ENCODE measurements around the gene ZNF90.
"Not testable (repeated sequence)": the region's sequence is repeated elsewhere in the genome, so short reads cannot be mapped to it uniquely, and the experiment has no call there.

The ZNF90 gene

GRCh38 chr19:20103091-20103740 is 25.4 kb downstream of the ZNF90 start:
- DNase-seq (ENCODE audit: low read depth in 2 of 2): no peak

- no peak for DNase-seq (ENCODE audit: low read depth in 2 of 2)
Measured at GRCh38 chr19:20107301-20107700, 29.5 kb downstream of the ZNF90 start.

- DNase-seq (ENCODE audit: low read depth in 2 of 2): not testable (repeated sequence)
Measured at GRCh38 chr19:20118064-20118839, 40.5 kb downstream of the ZNF90 start.

GRCh38 chr19:20124879-20125278 is 47.1 kb downstream of the ZNF90 start:
- no peak for DNase-seq (ENCODE audit: low read depth in 2 of 2)

GRCh38 chr19:20132933-20133332 is 55.1 kb downstream of the ZNF90 start:
- DNase-seq (ENCODE audit: low read depth in 2 of 2): not testable (repeated sequence)

- DNase-seq (ENCODE audit: low read depth in 2 of 2): not testable (repeated sequence)
Measured at GRCh38 chr19:20137714-20138113, 59.9 kb downstream of the ZNF90 start.

GRCh38 chr19:20151617-20152145 is 73.9 kb downstream of the ZNF90 start:
- no peak for DNase-seq (ENCODE audit: low read depth in 2 of 2)

- DNase-seq (ENCODE audit: low read depth in 2 of 2): not testable (repeated sequence)
Measured at GRCh38 chr19:20152506-20152905, 74.7 kb downstream of the ZNF90 start.

- no peak for DNase-seq (ENCODE audit: low read depth in 2 of 2)
Measured at GRCh38 chr19:20153281-20153680, 75.5 kb downstream of the ZNF90 start.

- DNase-seq (ENCODE audit: low read depth in 2 of 2): no peak
Measured at GRCh38 chr19:20154636-20155035, 76.8 kb downstream of the ZNF90 start.

GRCh38 chr19:20162821-20163220 is 85.0 kb downstream of the ZNF90 start:
- DNase-seq (ENCODE audit: low read depth in 2 of 2): no peak

GRCh38 chr19:20164456-20164855 is 86.7 kb downstream of the ZNF90 start:
- no peak for DNase-seq (ENCODE audit: low read depth in 2 of 2)

GRCh38 chr19:20165971-20166592 is 88.3 kb downstream of the ZNF90 start:
- DNase-seq (ENCODE audit: low read depth in 2 of 2): no peak

GRCh38 chr19:20167020-20167644 is 89.3 kb downstream of the ZNF90 start, which contains the start of gene ZNF486:
Gene ZNF486 (plus strand): TSS chr19:20167214. CDS start chr19:20167331, 117 bp downstream.
- peak; percentile 76 to 82 for DNase-seq (ENCODE audit: low read depth in 2 of 2)

- no peak for DNase-seq (ENCODE audit: low read depth in 2 of 2)
Measured at GRCh38 chr19:20167651-20168122, 89.9 kb downstream of the ZNF90 start.
